Right atrium auricular region (tissue), 2 donors: ENCODE data around the gene CCDC85C. TPM values are rescaled to one million over a fixed set of nuclear protein-coding genes. Genes with fewer than 3 reads are reported as not detected.

Experiments used
- DNase-seq: peaks from one replicate; pipeline ENCODE4 v3.0.0-alpha.2; 2019; ENCODE audit warnings: low spot score
- H3K27ac ChIP-seq, 2 donors: fragments of 200-600 bp; sonication (generic); 1 replicate in 1 of 2; 2 replicates in 1 of 2; pipeline ENCODE4 v1.5.1; 2016 to 2019
- H3K27me3 ChIP-seq, 2 donors: fragments of 200-600 bp; sonication (generic); one replicate each; pipeline versions ENCODE4 v1.5.1 to v1.6.0; 2017 to 2019
- H3K36me3 ChIP-seq: fragments of 200-600 bp; sonication (generic); one replicate; pipeline ENCODE4 v1.5.1; 2016
- H3K4me1 ChIP-seq, 2 donors: fragments of 200-600 bp; sonication (generic); one replicate each; pipeline versions ENCODE4 v1.5.1 to v1.6.0; 2017 to 2019
- H3K4me3 ChIP-seq, 2 donors: fragments of 200-600 bp; sonication (generic); 1 replicate in 1 of 2; 2 replicates in 1 of 2; pipeline ENCODE4 v1.5.1; 2017 to 2019; ENCODE audit warnings: mild to moderate bottlenecking in 1 of 2, moderate library complexity in 1 of 2
- H3K9me3 ChIP-seq, 2 donors: fragments of 200-600 bp; sonication (generic); one replicate each; pipeline ENCODE4 v1.5.1; 2019
- total RNA-seq, 2 donors: library from RNA; depleted of rRNA; stranded (reverse); fragments of >200 nt; gene quantifications; one replicate each; pipeline ENCODE4 v1.1.0, GENCODE V29; 2016
- TF ChIP-seq, protein P1 (sequence below), 2 donors: fragments of 200-600 bp; sonication (generic); IDR thresholded peaks; one replicate each; pipeline ENCODE4 v1.5.1; 2019; ENCODE audit warnings: antibody characterized with exemption in 2 of 2

The CCDC85C gene
- total RNA-seq, 2 donors from 2014 or later: 17.1 to 17.7 TPM

DNA sequence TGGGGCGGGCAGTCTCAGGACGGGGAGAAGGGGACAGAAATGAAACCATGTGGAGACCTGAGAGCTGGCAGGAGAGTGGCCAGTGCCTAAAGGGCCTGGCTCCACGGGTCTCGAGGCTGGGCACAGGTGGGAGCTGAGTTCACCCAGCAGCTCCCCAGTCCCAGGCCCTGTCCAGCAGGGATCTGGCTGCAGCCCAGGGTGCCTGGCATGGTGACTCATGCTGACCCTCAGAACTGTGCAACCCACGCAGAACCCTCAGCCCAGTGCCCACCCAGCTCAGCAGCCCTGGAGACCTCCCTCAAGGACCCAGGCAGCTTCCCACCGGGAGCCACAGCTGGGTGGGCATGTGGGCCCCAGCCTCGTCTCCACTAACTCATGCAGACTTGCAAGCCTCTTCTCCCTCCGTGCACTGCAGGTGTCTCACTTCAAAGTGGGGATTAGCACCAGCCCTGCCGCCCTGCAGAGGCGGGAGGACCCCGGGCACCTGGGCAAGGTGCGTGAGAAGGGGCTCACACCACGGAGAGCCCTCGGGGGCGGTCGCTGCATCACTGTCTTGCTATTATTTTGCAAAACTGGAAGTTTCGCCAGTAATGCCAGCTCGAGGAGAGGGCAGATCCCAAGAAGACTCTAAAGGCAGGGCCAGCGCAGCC is 76.5 kb downstream of the CCDC85C start:
- Histone ChIP-seq H3K36me3 (no peaks in the 10 kb centered on the region), H3K27ac (no peak overlapping the region), H3K9me3 (no peaks in the 10 kb centered on the region), H3K27me3 (no peaks in the 10 kb centered on the region), H3K4me1 (peaks cover 0 to 47% of the 10 kb centered on the region in 2 donors), H3K4me3 (no peak overlapping the region)
- TF ChIP-seq, protein P1, sequence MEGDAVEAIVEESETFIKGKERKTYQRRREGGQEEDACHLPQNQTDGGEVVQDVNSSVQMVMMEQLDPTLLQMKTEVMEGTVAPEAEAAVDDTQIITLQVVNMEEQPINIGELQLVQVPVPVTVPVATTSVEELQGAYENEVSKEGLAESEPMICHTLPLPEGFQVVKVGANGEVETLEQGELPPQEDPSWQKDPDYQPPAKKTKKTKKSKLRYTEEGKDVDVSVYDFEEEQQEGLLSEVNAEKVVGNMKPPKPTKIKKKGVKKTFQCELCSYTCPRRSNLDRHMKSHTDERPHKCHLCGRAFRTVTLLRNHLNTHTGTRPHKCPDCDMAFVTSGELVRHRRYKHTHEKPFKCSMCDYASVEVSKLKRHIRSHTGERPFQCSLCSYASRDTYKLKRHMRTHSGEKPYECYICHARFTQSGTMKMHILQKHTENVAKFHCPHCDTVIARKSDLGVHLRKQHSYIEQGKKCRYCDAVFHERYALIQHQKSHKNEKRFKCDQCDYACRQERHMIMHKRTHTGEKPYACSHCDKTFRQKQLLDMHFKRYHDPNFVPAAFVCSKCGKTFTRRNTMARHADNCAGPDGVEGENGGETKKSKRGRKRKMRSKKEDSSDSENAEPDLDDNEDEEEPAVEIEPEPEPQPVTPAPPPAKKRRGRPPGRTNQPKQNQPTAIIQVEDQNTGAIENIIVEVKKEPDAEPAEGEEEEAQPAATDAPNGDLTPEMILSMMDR (IDR thresholded peaks at IDR 0.05): no peak
- DNase-seq: no peak

DNA sequence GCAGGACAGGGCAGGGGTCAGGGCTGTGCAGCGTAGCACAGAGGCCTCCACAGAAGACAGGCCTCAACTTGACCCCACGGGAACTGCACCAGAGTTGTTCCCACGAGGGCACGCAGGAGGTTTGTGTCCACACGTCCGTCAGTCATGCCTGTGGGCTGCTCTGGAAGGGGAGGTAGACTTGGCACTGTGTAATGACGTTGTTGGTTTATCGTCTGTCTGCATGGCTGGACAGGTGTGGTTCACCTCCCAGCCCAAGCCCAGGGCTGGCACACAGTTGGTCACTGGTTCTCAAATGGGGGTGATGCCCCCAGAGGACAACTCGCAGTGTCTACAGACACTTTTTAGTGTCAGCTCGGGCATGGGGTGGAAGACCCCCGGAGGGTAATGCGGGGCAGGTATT is 77.0 kb downstream of the CCDC85C start:
- DNase-seq: no peak
- H3K27ac ChIP-seq: no peak overlapping the region
- H3K36me3 ChIP-seq: no peaks in the 10 kb centered on the region
- no peaks in the 10 kb centered on the region for H3K27me3 ChIP-seq
- H3K4me3 ChIP-seq: no peak overlapping the region
- H3K4me1 ChIP-seq: peaks cover 0 to 52% of the 10 kb centered on the region in 2 donors
- TF ChIP-seq, protein P1 (IDR thresholded peaks at IDR 0.05): no peak
- no peaks in the 10 kb centered on the region for H3K9me3 ChIP-seq

DNA sequence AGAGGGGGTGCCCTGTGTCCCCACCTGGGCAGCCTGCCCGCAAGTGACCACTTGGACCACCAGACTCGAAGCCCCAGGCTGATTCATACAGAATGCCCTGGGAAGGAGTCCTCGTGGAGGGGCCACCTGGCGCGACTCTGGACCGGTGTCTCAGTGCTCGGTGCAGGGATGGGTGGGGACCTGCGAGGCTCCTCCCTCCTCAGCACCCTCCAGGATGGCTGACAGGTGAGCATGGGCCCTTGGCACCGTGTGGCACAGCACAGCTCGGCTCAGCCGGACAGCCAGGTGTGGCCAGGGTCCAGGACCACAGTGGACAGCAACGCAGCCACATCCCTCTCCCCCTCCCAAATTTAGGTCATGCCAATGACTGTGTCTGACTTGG is 78.3 kb downstream of the CCDC85C start:
- TF ChIP-seq, protein P1 (IDR thresholded peaks at IDR 0.05): no peak
- Histone ChIP-seq H3K9me3 (no peaks in the 10 kb centered on the region), H3K36me3 (no peaks in the 10 kb centered on the region), H3K27me3 (no peaks in the 10 kb centered on the region), H3K4me3 (no peak overlapping the region), H3K27ac (peak overlapping the region in 1 of 2 donors; percentile 4), H3K4me1 (peaks cover 0 to 45% of the 10 kb centered on the region in 2 donors)
- DNase-seq: no peak

DNA sequence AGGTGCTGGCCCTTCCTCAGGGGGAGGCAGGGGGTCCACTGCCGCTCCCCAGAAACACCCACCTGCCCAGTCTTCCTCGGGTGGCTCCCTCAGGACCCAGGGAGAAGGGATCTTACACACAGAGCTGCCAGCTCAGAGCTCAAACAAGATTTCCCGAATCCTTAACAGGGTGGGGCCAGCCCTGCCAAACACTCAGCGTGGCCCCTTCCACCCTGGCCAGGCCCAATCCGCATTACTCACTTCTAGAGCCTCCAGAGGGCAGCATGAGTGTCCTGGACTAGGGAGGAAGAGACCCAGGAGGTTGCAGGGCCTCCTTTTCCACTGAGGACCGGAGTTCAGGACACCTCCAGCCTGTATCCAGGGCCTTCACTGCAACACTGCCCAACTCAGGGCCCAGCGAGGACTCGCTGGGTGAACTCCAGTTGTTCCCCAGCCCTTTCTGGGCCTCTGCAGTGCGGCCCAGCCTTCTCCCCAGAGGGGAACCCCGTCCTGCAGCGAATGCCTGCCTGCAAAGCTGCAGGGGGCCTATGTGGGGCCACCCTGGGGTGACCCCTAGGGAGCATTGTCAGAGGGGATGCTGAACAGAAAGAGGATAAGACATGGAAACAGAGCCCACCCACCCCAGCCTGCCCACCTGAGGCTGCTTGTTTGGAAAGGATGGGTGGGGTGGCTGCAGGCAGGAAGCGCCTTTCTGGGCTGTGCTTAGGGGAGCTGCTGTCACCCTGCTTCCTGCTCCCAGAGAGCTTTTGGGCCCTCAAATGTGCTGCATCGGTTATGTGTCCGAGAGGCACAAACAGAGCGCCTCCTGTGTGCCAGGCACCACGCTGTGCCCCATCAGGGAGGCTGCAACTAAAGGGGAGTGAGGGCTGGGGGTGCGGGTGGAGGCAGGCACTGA is 79.0 kb downstream of the CCDC85C start:
- H3K4me3 ChIP-seq: no peak overlapping the region
- H3K27ac ChIP-seq: peak overlapping the region in 1 of 2 donors; percentile 4
- TF ChIP-seq, protein P1 (IDR thresholded peaks at IDR 0.05): peak in 1 of 2 donors; percentile 45
- H3K27me3 ChIP-seq: no peaks in the 10 kb centered on the region
- peaks cover 0 to 45% of the 10 kb centered on the region in 2 donors for H3K4me1 ChIP-seq
- DNase-seq: no peak
- H3K9me3 ChIP-seq: no peaks in the 10 kb centered on the region
- H3K36me3 ChIP-seq: no peaks in the 10 kb centered on the region

DNA sequence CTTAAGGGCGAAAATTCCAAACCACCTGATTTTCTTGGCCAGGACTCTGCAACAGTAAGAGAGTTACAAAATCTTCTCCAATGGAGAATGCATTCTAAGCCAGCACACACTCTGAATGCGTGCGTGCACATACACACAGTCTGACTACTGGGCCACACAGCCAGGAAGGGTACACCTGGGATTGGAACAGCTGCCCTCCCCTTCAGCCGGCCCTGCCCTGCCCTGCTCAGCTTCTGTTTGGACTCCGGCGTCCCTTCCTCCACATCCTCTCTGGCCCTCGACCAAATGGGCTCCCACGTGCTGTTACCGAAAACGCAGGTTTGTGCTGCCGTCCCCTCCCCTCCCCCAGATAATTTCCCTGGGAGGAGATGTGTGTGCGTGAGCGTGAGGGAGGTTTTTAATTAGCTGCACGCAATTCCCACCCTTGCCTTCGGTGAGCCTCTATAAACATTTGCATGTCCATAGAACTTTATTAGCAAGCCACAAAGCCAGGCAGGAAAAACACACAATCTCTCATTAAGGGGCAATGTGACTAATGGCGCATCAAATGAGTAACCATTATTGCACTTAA is 79.8 kb downstream of the CCDC85C start:
- Histone ChIP-seq H3K27me3 (no peaks in the 10 kb centered on the region), H3K4me3 (no peak overlapping the region), H3K27ac (no peak overlapping the region), H3K36me3 (no peaks in the 10 kb centered on the region), H3K9me3 (no peaks in the 10 kb centered on the region), H3K4me1 (peaks cover 0 to 45% of the 10 kb centered on the region in 2 donors)
- no peak for DNase-seq
- TF ChIP-seq, protein P1 (IDR thresholded peaks at IDR 0.05): no peak
